HCT116 (cell line): ENCODE results near the gene AHR.

ENCODE experiments used
- CEBPB ChIP-seq: IDR thresholded peaks from 2 replicates; pipeline ENCODE4 v1.6.1; 2012; ENCODE audit warnings: low read depth
- EGR1 ChIP-seq: IDR thresholded peaks from 2 replicates; pipeline ENCODE4 v1.6.1; 2012; ENCODE audit warnings: low read depth
- EZH2 ChIP-seq: fragments of 200-600 bp; sonication (generic); IDR thresholded peaks from 2 replicates; pipeline ENCODE4 v1.6.1; 2017; ENCODE audit warnings: antibody characterized with exemption, mixed run types
- JUND ChIP-seq: IDR thresholded peaks from 2 replicates; pipeline ENCODE4 v1.6.1; 2012
- POLR2A ChIP-seq: IDR thresholded peaks from 2 replicates; pipeline ENCODE4 v1.7.0; 2011; ENCODE audit warnings: borderline replicate concordance; ENCODE audit not compliant: insufficient read depth, insufficient read length; ENCODE audit errors: extremely low read depth
- POLR2AphosphoS5 ChIP-seq: IDR thresholded peaks from 2 replicates; pipeline ENCODE4 v1.6.1; 2011; ENCODE audit warnings: mild to moderate bottlenecking, low read depth, low read length, moderate library complexity
- RAD21 ChIP-seq: IDR thresholded peaks from 2 replicates; pipeline ENCODE4 v1.6.1; 2012; ENCODE audit warnings: low read depth, mild to moderate bottlenecking
- SP1 ChIP-seq: IDR thresholded peaks from 2 replicates; pipeline ENCODE4 v1.6.1; 2012; ENCODE audit warnings: low read depth
- YY1 ChIP-seq: IDR thresholded peaks from 2 replicates; pipeline ENCODE4 v1.6.1; 2011; ENCODE audit warnings: low read length, low read depth, moderate library complexity, mild to moderate bottlenecking; ENCODE audit not compliant: insufficient replicate concordance; ENCODE audit errors: extremely low read depth
- ZFX ChIP-seq: fragments of 450-650 bp; IDR thresholded peaks from 2 replicates; pipeline ENCODE4 v1.6.1; 2017
- TF ChIP-seq, protein P1 (sequence below), 3 experiments: fragments of 200-600 bp in 1 of 3; sonication (generic) in 1 of 3; IDR thresholded peaks in 2 of 3; conservative IDR thresholded peaks in 1 of 3; 2 replicates each; pipeline ENCODE4 v1.5.1; 2012 to 2017; ENCODE audit warnings: low read depth in 2 of 3, low read length in 2 of 3, antibody characterized with exemption in 1 of 3, borderline replicate concordance in 1 of 3, control low read depth in 1 of 3, mild to moderate bottlenecking in 1 of 3, mixed read lengths in 1 of 3, mixed run types in 1 of 3, moderate library complexity in 1 of 3; ENCODE audit not compliant: insufficient read depth in 1 of 3
- TF ChIP-seq, protein P2 (sequence below): IDR thresholded peaks from 2 replicates; pipeline ENCODE4 v1.6.1; 2012; ENCODE audit warnings: low read depth

DNA sequence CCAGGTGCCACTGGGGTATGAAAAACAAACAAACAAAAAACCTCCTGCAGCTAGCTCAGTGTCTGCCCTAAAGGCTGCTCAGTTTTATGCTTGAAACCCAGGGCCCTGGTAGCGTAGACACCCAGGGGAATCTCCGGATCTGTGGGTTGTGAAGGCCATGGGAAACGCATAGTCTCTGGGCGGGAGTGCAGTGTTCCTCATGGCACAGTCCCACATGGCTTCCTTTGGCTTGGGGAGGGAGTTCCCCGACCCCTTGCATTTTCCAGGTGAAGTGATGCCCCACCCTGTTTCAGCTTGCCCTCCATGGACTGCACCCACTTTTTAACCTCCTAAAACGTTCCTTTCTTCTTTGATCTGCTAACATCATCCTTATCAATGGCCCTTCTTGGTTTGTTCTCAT is 56.0 kb downstream of the AHR start:
- TF ChIP-seq POLR2A (no peak), EZH2 (no peak), JUND (no peak), RAD21 (no peak), SP1 (no peak), ZFX (no peak), POLR2AphosphoS5 (no peak), CEBPB (no peak), YY1 (no peak), EGR1 (no peak)
- TF ChIP-seq, protein P1, sequence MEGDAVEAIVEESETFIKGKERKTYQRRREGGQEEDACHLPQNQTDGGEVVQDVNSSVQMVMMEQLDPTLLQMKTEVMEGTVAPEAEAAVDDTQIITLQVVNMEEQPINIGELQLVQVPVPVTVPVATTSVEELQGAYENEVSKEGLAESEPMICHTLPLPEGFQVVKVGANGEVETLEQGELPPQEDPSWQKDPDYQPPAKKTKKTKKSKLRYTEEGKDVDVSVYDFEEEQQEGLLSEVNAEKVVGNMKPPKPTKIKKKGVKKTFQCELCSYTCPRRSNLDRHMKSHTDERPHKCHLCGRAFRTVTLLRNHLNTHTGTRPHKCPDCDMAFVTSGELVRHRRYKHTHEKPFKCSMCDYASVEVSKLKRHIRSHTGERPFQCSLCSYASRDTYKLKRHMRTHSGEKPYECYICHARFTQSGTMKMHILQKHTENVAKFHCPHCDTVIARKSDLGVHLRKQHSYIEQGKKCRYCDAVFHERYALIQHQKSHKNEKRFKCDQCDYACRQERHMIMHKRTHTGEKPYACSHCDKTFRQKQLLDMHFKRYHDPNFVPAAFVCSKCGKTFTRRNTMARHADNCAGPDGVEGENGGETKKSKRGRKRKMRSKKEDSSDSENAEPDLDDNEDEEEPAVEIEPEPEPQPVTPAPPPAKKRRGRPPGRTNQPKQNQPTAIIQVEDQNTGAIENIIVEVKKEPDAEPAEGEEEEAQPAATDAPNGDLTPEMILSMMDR (IDR thresholded peaks at IDR 0.05 in 2 of 3, conservative IDR thresholded peaks at IDR 0.05 in 1 of 3; ENCODE audit: borderline replicate concordance in 1 of 3, insufficient read depth in 1 of 3, low read depth in 2 of 3, low read length in 2 of 3) = no peak
- TF ChIP-seq, protein P2, sequence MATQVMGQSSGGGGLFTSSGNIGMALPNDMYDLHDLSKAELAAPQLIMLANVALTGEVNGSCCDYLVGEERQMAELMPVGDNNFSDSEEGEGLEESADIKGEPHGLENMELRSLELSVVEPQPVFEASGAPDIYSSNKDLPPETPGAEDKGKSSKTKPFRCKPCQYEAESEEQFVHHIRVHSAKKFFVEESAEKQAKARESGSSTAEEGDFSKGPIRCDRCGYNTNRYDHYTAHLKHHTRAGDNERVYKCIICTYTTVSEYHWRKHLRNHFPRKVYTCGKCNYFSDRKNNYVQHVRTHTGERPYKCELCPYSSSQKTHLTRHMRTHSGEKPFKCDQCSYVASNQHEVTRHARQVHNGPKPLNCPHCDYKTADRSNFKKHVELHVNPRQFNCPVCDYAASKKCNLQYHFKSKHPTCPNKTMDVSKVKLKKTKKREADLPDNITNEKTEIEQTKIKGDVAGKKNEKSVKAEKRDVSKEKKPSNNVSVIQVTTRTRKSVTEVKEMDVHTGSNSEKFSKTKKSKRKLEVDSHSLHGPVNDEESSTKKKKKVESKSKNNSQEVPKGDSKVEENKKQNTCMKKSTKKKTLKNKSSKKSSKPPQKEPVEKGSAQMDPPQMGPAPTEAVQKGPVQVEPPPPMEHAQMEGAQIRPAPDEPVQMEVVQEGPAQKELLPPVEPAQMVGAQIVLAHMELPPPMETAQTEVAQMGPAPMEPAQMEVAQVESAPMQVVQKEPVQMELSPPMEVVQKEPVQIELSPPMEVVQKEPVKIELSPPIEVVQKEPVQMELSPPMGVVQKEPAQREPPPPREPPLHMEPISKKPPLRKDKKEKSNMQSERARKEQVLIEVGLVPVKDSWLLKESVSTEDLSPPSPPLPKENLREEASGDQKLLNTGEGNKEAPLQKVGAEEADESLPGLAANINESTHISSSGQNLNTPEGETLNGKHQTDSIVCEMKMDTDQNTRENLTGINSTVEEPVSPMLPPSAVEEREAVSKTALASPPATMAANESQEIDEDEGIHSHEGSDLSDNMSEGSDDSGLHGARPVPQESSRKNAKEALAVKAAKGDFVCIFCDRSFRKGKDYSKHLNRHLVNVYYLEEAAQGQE = no peak
